Transverse colon (tissue), 3 donors: ENCODE measurements around the gene VWA8.

ENCODE experiments used
- EP300 ChIP-seq: sonication (generic); formaldehyde crosslinking; IDR thresholded peaks from one replicate; pipeline ENCODE4 v1.6.1; 2017; ENCODE audit warnings: antibody characterized with exemption, low read depth
- POLR2A ChIP-seq: fragments of 450-650 bp; IDR thresholded peaks from one replicate; pipeline ENCODE4 v1.6.1; 2016; ENCODE audit warnings: antibody characterized with exemption, mild to moderate bottlenecking, moderate library complexity
- POLR2AphosphoS5 ChIP-seq, 3 donors: sonication (generic); formaldehyde crosslinking; IDR thresholded peaks; one replicate each; pipeline ENCODE4 v1.6.1; 2016; ENCODE audit warnings: antibody characterized with exemption in 3 of 3

GRCh38 chr13:41528021-41528420 lies 432.9 kb downstream of the VWA8 start:
- no peak for TF ChIP-seq POLR2A
- no peak for TF ChIP-seq POLR2AphosphoS5 (IDR thresholded peaks at IDR 0.05)
- TF ChIP-seq EP300: no peak
